Stomach (tissue), 9 donors: Measurements from ENCODE around the gene RFTN1. TPM values are rescaled to one million over a fixed set of nuclear protein-coding genes. Genes with fewer than 3 reads are reported as not detected.
A peak's percentile ranks its signal among the peaks of the same experiment; 100 is the strongest.

Experiments used
- DNase-seq, 2 donors: peaks; one replicate each; pipeline versions ENCODE4 v3.0.0 to v3.0.0-alpha.2; 2013 to 2019
- H3K27ac ChIP-seq, 5 donors: fragments of 200-600 bp in 4 of 5; sonication (generic) in 4 of 5; one replicate each; pipeline ENCODE4 v1.5.1; 2013 to 2019; ENCODE audit warnings: mild to moderate bottlenecking in 1 of 5, moderate library complexity in 1 of 5
- H3K27me3 ChIP-seq, 3 donors: fragments of 200-600 bp; sonication (generic); one replicate each; pipeline ENCODE4 v1.5.1; 2017 to 2019; ENCODE audit warnings: mixed run types in 1 of 3
- H3K36me3 ChIP-seq, 4 donors: fragments of 200-600 bp; sonication (generic); 1 replicate in 3 of 4; 2 replicates in 1 of 4; pipeline ENCODE4 v1.5.1; 2016 to 2019
- H3K4me1 ChIP-seq, 4 donors: fragments of 200-600 bp; sonication (generic); one replicate each; pipeline ENCODE4 v1.5.1; 2016 to 2019
- H3K4me3 ChIP-seq, 4 donors: fragments of 200-600 bp; sonication (generic) in 3 of 4; one replicate each; pipeline ENCODE4 v1.5.1; 2016 to 2019; ENCODE audit warnings: mild to moderate bottlenecking in 1 of 4
- H3K9me3 ChIP-seq, 4 donors: fragments of 200-600 bp; sonication (generic); one replicate each; pipeline ENCODE4 v1.5.1; 2016 to 2019
- CTCF ChIP-seq, 7 experiments: fragments of 450-650 bp in 4 of 7; fragments of 200-600 bp in 3 of 7; sonication (generic) in 3 of 7; IDR thresholded peaks; one replicate each; pipeline ENCODE4 v1.5.1; 2016 to 2019; ENCODE audit warnings: antibody characterized with exemption in 7 of 7, control low read depth in 2 of 7, mild to moderate bottlenecking in 1 of 7
- EP300 ChIP-seq: sonication (generic); formaldehyde crosslinking; IDR thresholded peaks from one replicate; pipeline ENCODE4 v1.6.1; 2017; ENCODE audit warnings: antibody characterized with exemption
- POLR2A ChIP-seq, 4 donors: fragments of 450-650 bp; IDR thresholded peaks; one replicate each; pipeline ENCODE4 v1.6.1; 2016; ENCODE audit warnings: antibody characterized with exemption in 4 of 4, control low read depth in 2 of 4, mild to moderate bottlenecking in 1 of 4, moderate library complexity in 1 of 4
- POLR2AphosphoS5 ChIP-seq, 3 donors: sonication (generic); formaldehyde crosslinking; IDR thresholded peaks; one replicate each; pipeline ENCODE4 v1.6.1; 2016; ENCODE audit warnings: antibody characterized with exemption in 3 of 3
- WGBS, 5 donors: extraction: QIAGEN DNeasy Blood & Tissue Kit in 3 of 5; methylation state at CpG; one replicate each; pipeline versions ENCODE4 v1.1.5 to v1.1.7; 2013 to 2018; 5-methylcytosine and 5-hydroxymethylcytosine counted together
- intact Hi-C: fragments of 100-400 bp; cut with DNase I; formaldehyde crosslinking; loops from one replicate; pipeline ENCODE4 v1.15.1; 2023; ENCODE audit warnings: low total_unique reads
- polyA plus RNA-seq, 3 donors: library from polyadenylated mRNA; stranded (reverse); fragments of 200-250 nt; gene quantifications; one replicate each; pipeline ENCODE4 v1.2.3, GENCODE V29; 2013
- total RNA-seq, 5 donors: library from RNA; depleted of rRNA; stranded (reverse); fragments of >200 nt; gene quantifications; one replicate each; pipeline versions ENCODE4 v1.1.0 to v1.2.3, GENCODE V29; 2014 to 2016
- donor health status: healthy with polysubstance abuse.
- donor health status: Bipolar disorder and iron deficiency.
- donor health status: healthy.

The RFTN1 gene
- total and polyA plus RNA-seq, 8 donors, result 4.6 to 103 (median 18.9) TPM

- intact Hi-C loops, result no loop called here
- H3K27ac ChIP-seq, result no peak overlapping the region
- no peak for DNase-seq
- 46 to 72% (median 61%) methylated on average over 4 of the region's 4 CpGs for WGBS, 5 donors
- peaks cover 0 to 18% (median 12%) of the 10 kb centered on the region in 4 donors for H3K4me1 ChIP-seq
- no peak overlapping the region for H3K4me3 ChIP-seq
- H3K36me3 ChIP-seq, result no peaks in the 10 kb centered on the region
- H3K9me3 ChIP-seq, result no peaks in the 10 kb centered on the region
- H3K27me3 ChIP-seq, result no peaks in the 10 kb centered on the region
- TF ChIP-seq CTCF (IDR thresholded peaks at IDR 0.05) (no peak), POLR2AphosphoS5 (IDR thresholded peaks at IDR 0.05) (no peak), EP300 (no peak), POLR2A (IDR thresholded peaks at IDR 0.05) (no peak)
These were observed 117.3 kb downstream of the RFTN1 start for GRCh38 chr3:16396202-16396601.

GRCh38 chr3:16395212-16395611, 118.3 kb downstream of the RFTN1 start:
- peaks cover 0 to 11% (median 8%) of the 10 kb centered on the region in 4 donors for H3K4me1 ChIP-seq
- 17 to 69% (median 46%) methylated on average over 3 of the region's 3 CpGs for WGBS, 5 donors
- no peaks in the 10 kb centered on the region for H3K27me3 ChIP-seq
- no peak overlapping the region for H3K27ac ChIP-seq
- no peak overlapping the region for H3K4me3 ChIP-seq
- H3K9me3 ChIP-seq, result no peaks in the 10 kb centered on the region
- intact Hi-C loops, result no loop called here
- no peak for DNase-seq
- no peaks in the 10 kb centered on the region for H3K36me3 ChIP-seq
- TF ChIP-seq POLR2A (IDR thresholded peaks at IDR 0.05), result no peak
- TF ChIP-seq EP300, result no peak
- no peak for TF ChIP-seq POLR2AphosphoS5 (IDR thresholded peaks at IDR 0.05)
- no peak for TF ChIP-seq CTCF (IDR thresholded peaks at IDR 0.05)

- peaks cover 0 to 5% (median 3%) of the 10 kb centered on the region in 4 donors for H3K4me1 ChIP-seq
- H3K36me3 ChIP-seq, result no peaks in the 10 kb centered on the region
- no peaks in the 10 kb centered on the region for H3K27me3 ChIP-seq
- intact Hi-C loops, result no loop called here
- H3K27ac ChIP-seq, result no peak overlapping the region
- no peak for DNase-seq
- H3K4me3 ChIP-seq, result no peak overlapping the region
- TF ChIP-seq POLR2AphosphoS5 (IDR thresholded peaks at IDR 0.05) (no peak), POLR2A (IDR thresholded peaks at IDR 0.05) (no peak), EP300 (no peak), CTCF (IDR thresholded peaks at IDR 0.05) (no peak)
- 0% methylated on average over 1 of the region's 1 CpG for WGBS, 5 donors
- no peaks in the 10 kb centered on the region for H3K9me3 ChIP-seq
These were observed 118.9 kb downstream of the RFTN1 start for GRCh38 chr3:16394639-16395038.

GRCh38 chr3:16392717-16393116, 120.8 kb downstream of the RFTN1 start:
- DNase-seq, result no peak
- no peaks in the 10 kb centered on the region for H3K4me1 ChIP-seq
- intact Hi-C loops, result no loop called here
- H3K36me3 ChIP-seq, result no peaks in the 10 kb centered on the region
- no peak overlapping the region for H3K27ac ChIP-seq
- no peak overlapping the region for H3K4me3 ChIP-seq
- no peaks in the 10 kb centered on the region for H3K27me3 ChIP-seq
- WGBS, 5 donors, result 46 to 59% (median 54%) methylated on average over 1 of the region's 1 CpG
- no peaks in the 10 kb centered on the region for H3K9me3 ChIP-seq
- no peak for TF ChIP-seq EP300
- peak in 1 of 3 donors; percentile 9 for TF ChIP-seq POLR2AphosphoS5 (IDR thresholded peaks at IDR 0.05)

GRCh38 chr3:16392065-16392464, 121.4 kb downstream of the RFTN1 start:
- Histone ChIP-seq H3K4me3 (no peak overlapping the region), H3K9me3 (no peaks in the 10 kb centered on the region), H3K27me3 (no peaks in the 10 kb centered on the region), H3K36me3 (no peaks in the 10 kb centered on the region), H3K4me1 (no peaks in the 10 kb centered on the region), H3K27ac (peak overlapping the region in 1 of 5 donors; percentile 42)
- 65 to 95% (median 69%) methylated on average over 1 of the region's 1 CpG for WGBS, 5 donors
- TF ChIP-seq EP300, result no peak
- no peak for TF ChIP-seq POLR2AphosphoS5 (IDR thresholded peaks at IDR 0.05)
- intact Hi-C loops, result no loop called here
- DNase-seq, result no peak
